NCI-H1417 (cell line): ENCODE data around the gene TUBGCP2.
"Not testable (repeated sequence)": the region's sequence is repeated elsewhere in the genome, so short reads cannot be mapped to it uniquely, and the experiment has no call there.

Source experiments
- DNase-seq, 3 experiments: peaks; one replicate each; lab custom pipeline; 2025; lab: John Stamatoyannopoulos, UW

The TUBGCP2 gene

GRCh38 chr10:133247681-133248333 lies 60.9 kb downstream of the TUBGCP2 start:
- DNase-seq, result no peak

- DNase-seq, result no peak
Measured at GRCh38 chr10:133246236-133246626, 62.4 kb downstream of the TUBGCP2 start.

DNA sequence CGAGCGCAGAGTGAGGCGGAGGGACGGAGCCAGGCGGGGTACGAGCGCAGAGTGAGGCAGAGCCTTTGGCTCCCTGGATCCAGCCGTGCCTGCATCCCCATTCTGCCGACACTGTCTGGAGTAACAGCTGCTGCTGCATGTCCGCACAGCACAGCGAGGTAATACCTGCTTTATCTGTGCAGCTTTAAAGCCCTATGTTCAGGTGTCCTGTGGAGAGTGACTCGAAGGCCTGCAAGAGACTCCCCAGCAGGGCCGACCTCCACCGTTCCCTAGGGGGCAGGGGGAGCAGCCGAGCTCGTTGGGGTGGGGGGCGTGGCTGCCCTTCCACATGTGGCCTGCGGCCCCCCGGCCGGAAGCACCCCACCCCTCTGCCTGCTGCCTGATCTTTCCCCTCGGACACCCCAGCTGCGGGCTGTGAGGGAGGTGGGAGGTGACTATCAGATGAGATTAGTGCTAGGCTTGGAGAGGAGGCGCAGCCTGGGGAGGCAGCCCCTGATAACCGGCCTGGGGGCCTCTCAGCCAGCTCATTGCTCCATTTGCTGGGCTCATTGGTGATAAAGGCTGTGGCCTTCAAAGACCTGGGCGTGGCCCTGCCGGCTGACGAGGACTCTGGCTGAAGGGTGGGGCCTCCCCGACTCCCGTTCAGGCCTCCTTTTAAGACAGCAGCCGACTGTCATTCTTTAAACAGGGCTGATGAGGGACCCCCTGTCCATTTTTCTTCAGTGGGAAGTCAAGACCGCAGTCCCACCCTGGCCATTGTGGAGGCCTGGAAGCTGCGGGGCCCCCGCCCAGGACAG lies 63.0 kb downstream of the TUBGCP2 start:
- no peak for DNase-seq

DNA sequence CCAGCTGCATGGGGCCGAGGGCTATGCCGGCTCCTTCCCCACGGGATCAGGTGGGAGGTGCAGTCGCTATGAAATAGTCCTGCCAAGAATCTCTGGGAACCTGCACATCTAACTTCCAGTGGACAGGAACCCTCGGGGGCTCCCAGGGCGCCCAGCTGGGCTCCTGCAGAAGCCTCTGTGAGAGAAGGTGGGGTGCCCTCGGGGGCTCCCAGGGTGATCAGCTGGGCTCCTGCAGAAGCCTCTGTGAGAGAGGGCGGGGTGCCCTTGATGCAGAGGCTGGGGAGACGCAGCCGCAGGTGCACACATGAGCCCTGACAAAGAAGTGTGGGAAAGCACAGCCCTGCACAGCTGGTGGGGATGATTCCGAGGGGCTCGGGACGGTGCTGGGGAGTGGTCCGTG lies 65.1 kb downstream of the TUBGCP2 start:
- DNase-seq, result peak in 1 of 3 experiments; percentile 3

DNA sequence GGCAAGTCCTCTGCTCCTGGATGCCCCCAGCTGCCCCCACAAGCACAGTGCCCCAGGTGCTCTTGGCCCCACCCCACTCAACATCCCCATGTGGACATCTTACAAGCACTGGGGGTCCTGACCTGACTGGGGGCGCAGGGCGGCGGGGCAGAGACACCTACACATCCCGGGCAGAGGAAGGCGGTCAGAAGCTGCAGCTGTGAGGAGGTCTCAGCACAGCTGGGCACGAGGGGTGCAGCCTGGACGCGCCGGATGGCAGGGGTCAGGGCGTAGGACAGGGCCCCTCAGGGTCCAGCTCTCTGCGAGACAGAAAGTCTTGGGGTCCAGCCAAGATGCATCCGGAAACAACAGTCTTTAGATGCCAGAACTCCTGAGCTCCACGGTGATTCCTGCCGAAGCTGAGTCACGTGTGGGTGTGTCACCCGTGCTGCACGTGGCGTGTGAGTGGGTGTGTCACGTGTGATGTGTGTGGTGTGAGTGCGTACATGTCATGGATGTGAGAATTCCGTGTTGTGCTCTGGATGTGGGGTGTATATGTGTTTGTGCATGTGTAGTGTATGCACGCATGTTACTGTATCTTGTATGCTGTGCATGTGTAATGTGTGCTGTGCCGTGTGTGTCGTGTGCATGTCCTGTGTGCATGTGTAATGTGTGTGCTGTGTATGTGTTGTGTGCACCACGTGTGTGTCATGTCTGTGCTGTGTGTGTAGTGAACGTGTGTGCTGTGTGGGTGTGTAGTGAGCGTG lies 65.9 kb downstream of the TUBGCP2 start:
- DNase-seq, result no peak

DNA sequence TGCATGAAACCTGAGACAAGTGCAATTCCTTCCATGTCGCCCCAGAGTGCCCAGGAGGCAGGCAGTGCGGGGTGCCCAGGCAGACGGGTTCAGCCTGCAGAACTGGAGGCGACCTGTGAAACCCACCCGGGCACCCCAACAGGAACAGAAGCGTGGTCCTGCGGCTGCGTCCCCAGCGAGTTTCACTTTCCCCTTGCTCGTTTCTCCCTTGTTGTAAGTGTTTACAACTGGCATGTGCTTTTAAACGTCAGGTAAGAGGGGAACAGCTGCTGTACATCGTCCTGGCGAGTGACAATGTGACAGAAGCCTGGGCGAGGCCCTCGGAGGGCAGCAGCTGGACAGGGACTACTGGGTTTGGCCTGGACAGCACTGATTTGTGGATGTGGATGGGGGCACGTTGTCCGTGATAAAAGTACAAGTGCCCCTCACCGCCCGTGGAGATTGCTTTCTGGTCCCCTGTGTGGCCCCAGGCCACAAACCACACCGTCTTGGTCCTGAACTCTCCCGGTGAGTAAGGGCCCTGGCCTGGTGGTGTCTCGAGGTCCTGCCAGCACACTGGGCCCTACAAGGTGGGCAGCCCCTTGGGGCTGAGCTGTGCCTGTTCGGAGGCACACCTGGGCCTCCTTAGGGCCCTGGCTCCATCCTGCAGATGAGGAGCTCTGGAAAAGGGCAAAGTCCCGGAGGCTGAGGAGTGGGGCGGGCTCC lies 67.0 kb downstream of the TUBGCP2 start:
- peak in 2 of 3 experiments; percentile 6 to 24 for DNase-seq

GRCh38 chr10:133239990-133240389 lies 68.7 kb downstream of the TUBGCP2 start:
- no peak for DNase-seq

DNA sequence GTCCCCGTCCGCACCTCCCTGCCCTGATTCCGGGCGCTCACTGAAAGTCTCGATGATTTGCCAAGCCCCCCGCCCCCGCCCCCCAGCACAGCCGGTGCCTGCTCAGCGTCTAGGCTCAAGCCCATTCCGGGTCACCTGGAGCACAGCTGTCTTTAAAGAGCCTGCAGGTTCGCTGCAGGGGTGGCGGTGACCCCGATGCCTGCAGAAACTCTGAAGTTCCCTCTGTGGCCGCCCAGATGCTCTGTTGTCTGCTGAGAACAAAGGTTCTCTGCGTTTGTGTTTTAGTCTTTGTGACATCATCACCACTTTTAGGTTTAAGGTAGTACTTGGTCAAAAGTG lies 70.2 kb downstream of the TUBGCP2 start:
- DNase-seq, result no peak

DNA sequence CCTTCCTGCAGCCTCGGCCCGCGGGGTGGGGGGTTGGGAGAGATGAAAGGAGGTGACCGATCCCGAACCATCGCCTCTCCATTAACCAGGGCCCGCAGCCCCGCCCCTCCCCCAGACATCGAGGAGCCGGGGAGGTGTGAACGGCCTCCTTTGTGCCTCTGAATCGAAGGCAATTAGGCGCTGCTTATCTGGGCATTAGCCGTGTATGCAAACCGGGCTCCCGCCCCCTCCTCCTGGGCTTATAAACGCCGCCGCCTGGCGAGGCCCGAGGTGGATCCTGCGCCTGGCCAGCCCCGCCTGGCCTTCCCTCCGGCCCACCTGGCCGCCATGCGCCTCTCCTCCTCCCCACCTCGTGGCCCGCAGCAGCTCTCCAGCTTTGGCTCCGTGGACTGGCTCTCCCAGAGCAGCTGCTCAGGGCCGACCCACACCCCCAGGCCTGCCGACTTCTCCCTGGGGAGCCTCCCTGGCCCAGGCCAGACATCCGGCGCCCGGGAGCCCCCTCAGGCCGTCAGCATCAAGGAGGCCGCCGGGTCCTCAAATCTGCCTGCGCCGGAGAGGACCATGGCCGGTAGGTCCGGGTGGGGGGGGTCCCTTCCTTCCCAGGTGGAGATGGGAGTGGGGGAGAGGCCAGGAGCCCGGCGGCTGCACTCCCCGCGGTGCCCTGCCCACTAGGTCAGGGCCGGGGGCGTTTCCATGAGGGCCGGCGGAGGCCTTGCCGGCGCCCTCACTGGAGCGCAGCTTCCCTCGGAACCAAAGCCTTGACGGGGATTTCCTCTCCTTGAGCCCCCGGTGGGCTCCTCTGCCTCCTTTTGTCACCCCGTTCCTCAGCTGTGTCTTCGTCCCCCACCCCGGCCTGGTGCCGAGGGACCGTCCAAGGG lies 70.8 kb downstream of the TUBGCP2 start, which contains the start of gene VENTX:
TSS of gene VENTX (plus strand) at position 268 of the 878 bp plus-strand sequence. CDS start at position 328, 60 bp downstream.
- peak in 1 of 3 experiments; percentile 36 for DNase-seq

- no peak for DNase-seq
Measured at GRCh38 chr10:133237241-133237587, 71.5 kb downstream of the TUBGCP2 start.

DNA sequence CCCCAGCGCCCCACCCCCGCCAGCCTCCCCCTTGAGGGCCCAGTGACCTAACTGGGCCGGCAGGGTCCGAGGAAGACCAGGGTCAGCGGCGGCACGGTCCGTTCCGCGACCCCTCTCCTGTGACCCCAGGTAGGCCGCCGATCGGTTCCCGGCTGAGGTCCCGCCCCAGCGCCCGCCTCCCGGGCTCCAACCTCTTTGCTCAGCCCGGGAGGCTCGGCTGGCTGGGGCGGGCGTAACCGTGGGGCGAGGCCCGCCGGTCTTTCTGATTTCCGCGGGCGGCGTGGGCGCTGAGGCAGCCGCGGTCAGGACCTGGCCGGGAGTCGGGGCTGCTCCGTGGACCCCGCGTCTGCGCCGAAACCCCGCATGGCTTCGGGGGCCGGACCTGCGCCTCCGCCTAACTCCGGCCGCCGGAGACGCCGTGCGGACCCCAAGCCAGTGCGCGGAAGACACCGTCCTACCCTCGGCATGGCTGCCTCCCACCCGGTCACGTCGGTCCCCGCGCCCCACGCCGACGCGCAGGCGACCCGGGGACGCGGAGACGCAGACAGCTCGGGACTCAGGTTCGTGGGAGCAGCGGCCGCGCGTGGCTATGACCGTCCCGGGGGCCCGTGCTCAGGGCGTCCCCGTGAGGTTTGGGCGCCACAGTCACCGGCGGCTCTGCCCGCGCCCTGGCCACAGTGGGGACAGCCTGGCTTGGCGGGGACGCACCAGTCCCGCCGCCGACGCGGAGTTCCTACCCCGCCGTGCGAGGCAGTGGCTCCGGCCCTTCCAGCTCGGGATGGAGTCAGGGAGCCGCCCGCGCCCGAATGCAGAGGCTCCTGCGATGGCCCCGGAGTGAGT lies 72.1 kb downstream of the TUBGCP2 start:
- no peak for DNase-seq

DNA sequence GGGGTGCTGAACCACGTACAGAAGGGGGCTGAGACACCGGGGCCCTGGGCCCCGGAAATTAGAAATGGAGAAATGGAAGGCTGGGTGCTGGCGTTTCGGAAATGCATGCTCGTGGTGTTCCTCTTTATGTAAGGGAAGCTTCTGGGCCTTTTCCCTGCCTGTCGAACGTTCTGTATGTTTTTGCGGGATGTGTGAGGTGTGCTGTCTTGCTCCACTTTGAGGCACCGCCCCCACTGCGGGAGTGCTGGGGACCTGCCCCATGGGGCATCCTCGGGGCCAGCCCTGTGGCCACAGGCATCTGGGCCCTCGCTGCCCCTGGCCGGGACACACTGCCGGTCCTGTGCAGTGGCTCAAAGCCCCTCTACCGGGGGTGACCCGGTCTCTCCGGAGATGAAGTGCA lies 72.7 kb downstream of the TUBGCP2 start:
- no peak for DNase-seq

GRCh38 chr10:133235265-133235855 lies 73.3 kb downstream of the TUBGCP2 start:
- no peak for DNase-seq

DNA sequence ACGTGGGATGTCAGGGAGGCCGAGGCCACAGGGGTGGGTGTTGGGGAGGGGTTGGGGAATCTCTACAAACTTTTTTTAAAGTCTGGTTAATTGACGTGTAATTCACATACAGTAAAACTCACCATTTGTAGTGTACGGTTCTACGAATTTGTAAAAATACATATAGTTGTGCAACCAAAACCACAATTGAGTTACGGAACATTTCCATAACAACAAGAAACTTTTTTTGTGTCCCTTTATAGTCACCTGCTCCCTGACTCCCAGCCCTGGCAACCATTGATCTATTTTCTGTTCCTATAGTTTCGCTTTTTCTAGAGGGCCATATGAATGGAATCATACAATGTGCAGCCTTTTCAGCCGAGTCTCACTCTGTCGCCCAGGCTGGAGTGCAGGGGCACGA lies 73.9 kb downstream of the TUBGCP2 start:
- not testable (repeated sequence) for DNase-seq

DNA sequence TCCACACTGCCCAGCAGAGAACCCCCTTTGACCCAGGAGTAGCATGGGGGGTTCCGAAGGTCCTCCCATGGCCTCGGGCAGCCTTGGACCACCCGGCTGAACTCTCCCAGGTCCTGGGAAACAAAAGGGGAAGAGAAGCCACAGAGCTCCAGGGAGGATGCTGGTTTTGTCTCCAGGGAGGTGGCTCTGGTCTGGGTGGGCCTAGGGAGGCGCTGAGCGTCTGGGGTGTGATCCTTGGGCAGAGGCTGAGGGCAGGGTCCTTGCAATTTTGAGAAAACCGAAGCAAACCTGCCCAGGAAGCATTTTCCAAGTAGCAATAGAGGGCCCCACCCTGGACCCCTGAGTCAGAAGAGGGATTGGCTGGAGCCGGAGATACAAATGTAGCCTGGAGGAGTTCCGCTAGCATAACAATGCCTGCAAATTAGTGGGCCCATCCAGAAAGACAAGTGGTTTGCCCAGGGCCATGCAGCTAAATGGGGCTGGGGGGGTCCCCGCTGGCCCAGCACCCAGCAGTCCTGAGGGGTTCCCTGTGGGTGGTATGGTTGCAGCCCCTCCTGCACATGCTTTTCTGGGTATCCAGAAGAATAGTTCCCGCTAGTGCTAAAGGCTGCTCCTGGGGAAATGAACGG lies 76.6 kb downstream of the TUBGCP2 start:
- DNase-seq, result no peak

- no peak for DNase-seq
Measured at GRCh38 chr10:133231244-133231945, 77.3 kb downstream of the TUBGCP2 start.

GRCh38 chr10:133230387-133231195 lies 78.1 kb downstream of the TUBGCP2 start:
- DNase-seq, result peak in 1 of 3 experiments; percentile 6

- DNase-seq, result no peak
Measured at GRCh38 chr10:133230044-133230361, 78.7 kb downstream of the TUBGCP2 start, which contains the start of gene UTF1. UTF1 (plus strand) TSS chr10:133230217; CDS start chr10:133230289, 72 bp downstream.
